ENCODE data around the gene IRX3. TPM values are rescaled to one million over a fixed set of nuclear protein-coding genes. Genes with fewer than 3 reads are reported as not detected.

Gene IRX3
- total RNA-seq, 1 experiment from 2014 or later: 2.4 TPM

GRCh38 chr16:54325616-54326265 is 39.2 kb upstream of the IRX3 start:
- Histone ChIP-seq H2BK120ac (ENCODE audit: low read depth, low read length, poor library complexity, severe bottlenecking) (no peak overlapping the region), H2AFZ (ENCODE audit: low read length) (no peak overlapping the region), H2BK20ac (ENCODE audit: low read depth, low read length, poor library complexity, severe bottlenecking) (no peak overlapping the region), H3K14ac (ENCODE audit: insufficient read depth, low read length) (no peak overlapping the region), H3K4ac (ENCODE audit: low read depth, low read length) (no peak overlapping the region), H3K79me1 (ENCODE audit: insufficient read depth, low read depth, low read length, poor library complexity, severe bottlenecking) (no peaks in the 10 kb centered on the region), H4K20me1 (ENCODE audit: control insufficient read depth, insufficient read depth, insufficient read length) (no peaks in the 10 kb centered on the region), H2BK5ac (ENCODE audit: insufficient read length, low read length) (no peak overlapping the region), H3K18ac (ENCODE audit: insufficient read length, low read depth, low read length) (no peak overlapping the region), H3K9ac (ENCODE audit: extremely low read depth, insufficient read length, low read length) (no peak overlapping the region), H3K23ac (ENCODE audit: insufficient read length, low read depth, low read length) (no peak overlapping the region), H3K9me3 (ENCODE audit: control insufficient read depth, low read depth, low read length) (no peaks in the 10 kb centered on the region), H2AK5ac (ENCODE audit: insufficient read length, low read length) (no peak overlapping the region), H4K91ac (ENCODE audit: insufficient read length, low read depth, low read length) (no peak overlapping the region), H3K4me2 (ENCODE audit: insufficient read depth, insufficient read length, low read length) (no peak overlapping the region), H3K56ac (ENCODE audit: insufficient read length, low read depth, low read length) (no peak overlapping the region), H3K79me2 (ENCODE audit: insufficient read depth, low read length) (no peaks in the 10 kb centered on the region), H3T11ph (ENCODE audit: low read length) (no peak overlapping the region), H3K4me1 (ENCODE audit: insufficient read depth, low read length) (peaks cover 8% of the 10 kb centered on the region; the same call in 1 of the 2 replicates), H2BK15ac (ENCODE audit: low read depth, low read length) (no peak overlapping the region), H2BK12ac (ENCODE audit: insufficient read length, low read depth, low read length) (no peak overlapping the region), H3K27ac (ENCODE audit: insufficient read length, low read depth, low read length) (no peak overlapping the region), H3K23me2 (ENCODE audit: insufficient read length, low read depth, low read length, poor library complexity, severe bottlenecking) (no peaks in the 10 kb centered on the region), H4K8ac (replicated peaks; ENCODE audit: insufficient read length, low read depth, low read length) (no peak overlapping the region), H3K27me3 (ENCODE audit: insufficient read depth, low read length) (no peaks in the 10 kb centered on the region; the same call in 1 of the 2 replicates), H4K5ac (ENCODE audit: insufficient read length, low read depth, low read length) (no peak overlapping the region)
- TF ChIP-seq CTCF (conservative IDR thresholded peaks at IDR 0.05): no peak
- Mint-ChIP-seq H3K9me3 (peaks cover 0 to 2% of the 10 kb centered on the region in 2 experiments; a peak in 1 of 5 replicates), H3K4me1 (peaks cover 38 to 42% of the 10 kb centered on the region in 2 experiments), H3K27ac (no peak overlapping the region), H3K27me3 (ENCODE audit: low read depth) (peaks cover 42% of the 10 kb centered on the region), H3K4me3 (no peak overlapping the region), H3K36me3 (ENCODE audit: insufficient read depth in 1 of 3, low read depth in 3 of 3) (no peaks in the 10 kb centered on the region)
- no peak for DNase-seq
- WGBS (ENCODE audit: extremely low coverage, insufficient read length, low lambda C conversion rate): no CpG with 5 or more reads among the region's 5 CpGs
